ENCODE data around the gene TRERF1. TPM values are rescaled to one million over a fixed set of nuclear protein-coding genes. Genes with fewer than 3 reads are reported as not detected.

TRERF1 gene
- total and polyA plus RNA-seq, 2 of the 4 experiments (the other 2 are of a cell fraction) = 6.3 to 9.9 TPM

- BruUV-seq (replicated peaks) = no TSS peak
- Histone ChIP-seq H4K8ac (ENCODE audit: low read depth in 2 of 2, low read length in 2 of 2) (no peak overlapping the region), H3K9me1 (ENCODE audit: insufficient read depth, low read length) (peaks cover 25% of the 10 kb centered on the region), H2AK5ac (ENCODE audit: low read depth, low read length) (peak overlapping the region; percentile 8; the same call in 1 of the 2 replicates), H3K4me1 (ENCODE audit: control insufficient read depth, insufficient read depth, low read length) (peaks cover 11% of the 10 kb centered on the region), H4K5ac (ENCODE audit: low read depth, low read length) (no peak overlapping the region), H3K4me2 (ENCODE audit: low read depth, low read length) (no peak overlapping the region), H3K36me3 (ENCODE audit: control insufficient read depth, insufficient read depth, low read length) (no peaks in the 10 kb centered on the region; the same call in 1 of the 2 replicates), H3K4ac (ENCODE audit: low read depth, low read length) (no peak overlapping the region), H2BK5ac (ENCODE audit: low read depth, low read length, poor library complexity, severe bottlenecking) (no peak overlapping the region), H4K20me1 (ENCODE audit: insufficient read depth, low read length) (peaks cover 41% of the 10 kb centered on the region), H3K23ac (ENCODE audit: low read depth, low read length) (0 out of 2 replicates have a peak overlapping the region, but pooled peaks have one; percentile 11), H3K9me3 (ENCODE audit: control insufficient read depth, insufficient read depth, low read length) (no peaks in the 10 kb centered on the region), H3K27ac (ENCODE audit: insufficient read depth, low read length) (no peak overlapping the region), H3K14ac (replicated peaks; ENCODE audit: low read depth, low read length) (0 out of 2 replicates have a peak overlapping the region, but pooled peaks have one; percentile 18), H2BK120ac (ENCODE audit: low read depth, low read length) (no peak overlapping the region), H3K27me3 (ENCODE audit: control insufficient read depth, insufficient read depth, low read length) (no peaks in the 10 kb centered on the region), H3K79me1 (ENCODE audit: low read depth in 1 of 2, low read length in 2 of 2) (peaks cover 42 to 80% of the 10 kb centered on the region in 2 experiments), H3K4me3 (ENCODE audit: insufficient read depth, low read depth, low read length) (no peak overlapping the region), H3K56ac (ENCODE audit: extremely low read depth, insufficient read depth, low read length) (no peak overlapping the region), H3K9ac (ENCODE audit: low read depth, low read length) (no peak overlapping the region), H4K91ac (ENCODE audit: insufficient read depth, low read depth, low read length) (no peak overlapping the region), H2AFZ (replicated peaks; ENCODE audit: low read length, poor library complexity) (no peak overlapping the region), H3K18ac (ENCODE audit: low read depth, low read length) (no peak overlapping the region), H2BK20ac (ENCODE audit: low read depth, low read length) (no peak overlapping the region), H2AK9ac (replicated peaks; ENCODE audit: low read depth, low read length, poor library complexity) (no peak overlapping the region), H2BK15ac (ENCODE audit: low read depth, low read length) (no peak overlapping the region)
- CTCF ChIA-PET = no interaction called here
- WGBS, 2 experiments (ENCODE audit: extremely low coverage in 2 of 2, insufficient read length in 1 of 2) = 90% methylated on average over 2 of the region's 4 CpGs; no CpG with 5 or more reads in 1 of the 2 experiments
- in situ Hi-C loops (cut with MboI; ENCODE audit: low sequenced_read_pairs) (no loop called here), dilution Hi-C loops (cut with HindIII; ENCODE audit: low sequenced_read_pairs, unreplicated experiment) (no loop called here), intact Hi-C loops (cut with micrococcal nuclease) (no loop called here)
- POLR2A ChIA-PET (ENCODE audit: unreplicated experiment) = no interaction called here
- TF ChIP-seq NFE2L2 (IDR thresholded peaks at IDR 0.05; ENCODE audit: low read depth, low read length) (no peak), MXI1 (IDR thresholded peaks at IDR 0.05; ENCODE audit: borderline replicate concordance, low read depth, low read length) (no peak), MAFK (IDR thresholded peaks at IDR 0.05; ENCODE audit: low read depth, low read length) (no peak), RFX5 (IDR thresholded peaks at IDR 0.05; ENCODE audit: low read depth, low read length) (no peak), SMC3 (IDR thresholded peaks at IDR 0.05; ENCODE audit: low read depth, low read length) (no peak), POLR2A (IDR thresholded peaks at IDR 0.05; ENCODE audit: low read depth, low read length) (no peak), RAD21 (IDR thresholded peaks at IDR 0.05; ENCODE audit: low read length) (no peak), RCOR1 (IDR thresholded peaks at IDR 0.05; ENCODE audit: insufficient replicate concordance, low read length) (no peak), BHLHE40 (IDR thresholded peaks at IDR 0.05; ENCODE audit: low read depth, low read length) (no peak), MAZ (IDR thresholded peaks at IDR 0.05; ENCODE audit: borderline replicate concordance, low read depth, low read length) (no peak), CTCF (conservative IDR thresholded peaks at IDR 0.05; ENCODE audit: low read depth, low read length) (no peak), CEBPB (IDR thresholded peaks at IDR 0.05; ENCODE audit: low read depth, low read length) (no peak), CHD1 (IDR thresholded peaks at IDR 0.05; ENCODE audit: low read depth, low read length) (no peak)
- TF ChIP-seq, protein P1, sequence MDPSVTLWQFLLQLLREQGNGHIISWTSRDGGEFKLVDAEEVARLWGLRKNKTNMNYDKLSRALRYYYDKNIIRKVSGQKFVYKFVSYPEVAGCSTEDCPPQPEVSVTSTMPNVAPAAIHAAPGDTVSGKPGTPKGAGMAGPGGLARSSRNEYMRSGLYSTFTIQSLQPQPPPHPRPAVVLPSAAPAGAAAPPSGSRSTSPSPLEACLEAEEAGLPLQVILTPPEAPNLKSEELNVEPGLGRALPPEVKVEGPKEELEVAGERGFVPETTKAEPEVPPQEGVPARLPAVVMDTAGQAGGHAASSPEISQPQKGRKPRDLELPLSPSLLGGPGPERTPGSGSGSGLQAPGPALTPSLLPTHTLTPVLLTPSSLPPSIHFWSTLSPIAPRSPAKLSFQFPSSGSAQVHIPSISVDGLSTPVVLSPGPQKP (IDR thresholded peaks at IDR 0.05; ENCODE audit: borderline replicate concordance, low read depth, low read length) = no peak
- TF ChIP-seq, protein P2, sequence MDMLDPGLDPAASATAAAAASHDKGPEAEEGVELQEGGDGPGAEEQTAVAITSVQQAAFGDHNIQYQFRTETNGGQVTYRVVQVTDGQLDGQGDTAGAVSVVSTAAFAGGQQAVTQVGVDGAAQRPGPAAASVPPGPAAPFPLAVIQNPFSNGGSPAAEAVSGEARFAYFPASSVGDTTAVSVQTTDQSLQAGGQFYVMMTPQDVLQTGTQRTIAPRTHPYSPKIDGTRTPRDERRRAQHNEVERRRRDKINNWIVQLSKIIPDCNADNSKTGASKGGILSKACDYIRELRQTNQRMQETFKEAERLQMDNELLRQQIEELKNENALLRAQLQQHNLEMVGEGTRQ (IDR thresholded peaks at IDR 0.05; ENCODE audit: low read depth, low read length) = no peak
- no peak for ATAC-seq (ENCODE audit: low read depth)
- DNase-seq = no peak
Observed at GRCh38 chr6:42418724-42419123, 33.0 kb downstream of the TRERF1 start.

Data from IMR-90 (cell line).